A673 (cell line): ENCODE data around the gene LGI1. TPM values are rescaled to one million over a fixed set of nuclear protein-coding genes. Genes with fewer than 3 reads are reported as not detected.

Experiments used
- BruUV-seq: library from RNA; stranded (reverse); fragments of 400-500 nt; replicated peaks from 2 replicates; lab custom pipeline; 2021; lab: Mats Ljungman, UMichigan
- CTCF ChIA-PET: fragments of 300-600 bp; sonication (Branson Sonifier 250); formaldehyde crosslinking; loops from one replicate; lab custom pipeline; 2022; ENCODE audit warnings: antibody characterized with exemption; lab: Charles Lee
- POLR2A ChIA-PET: fragments of 300-600 bp; sonication (Branson Sonifier 250); formaldehyde crosslinking; loops from one replicate; lab custom pipeline; 2022; ENCODE audit warnings: antibody characterized with exemption; ENCODE audit not compliant: low non-redundant PET; lab: Charles Lee
- DNase-seq: peaks from one replicate; pipeline ENCODE4 v3.0.0-alpha.2; 2015; ENCODE audit warnings: low spot score
- H3K27ac ChIP-seq: fragments of 200-600 bp; sonication (generic); 2 replicates; pipeline ENCODE4 v1.5.1; 2016; ENCODE audit warnings: mixed run types, low read depth, mild to moderate bottlenecking, mixed read lengths, antibody characterized with exemption, low read length; ENCODE audit not compliant: poor library complexity, severe bottlenecking
- H3K27me3 ChIP-seq: fragments of 200-600 bp; sonication (generic); replicated peaks from 2 replicates; pipeline ENCODE4 v1.6.1; 2017; ENCODE audit warnings: mixed run types, low read depth, mild to moderate bottlenecking, mixed read lengths, antibody characterized with exemption, low read length; ENCODE audit not compliant: insufficient read depth, poor library complexity
- H3K36me3 ChIP-seq: fragments of 200-600 bp; sonication (generic); 2 replicates; pipeline ENCODE4 v1.6.1; 2016; ENCODE audit warnings: mixed run types, mild to moderate bottlenecking, mixed read lengths, antibody characterized with exemption, low read length; ENCODE audit not compliant: insufficient read depth, poor library complexity, severe bottlenecking
- H3K4me1 ChIP-seq: fragments of 200-600 bp; sonication (generic); 2 replicates; pipeline ENCODE4 v1.6.1; 2017; ENCODE audit warnings: mixed run types, mild to moderate bottlenecking, mixed read lengths, antibody characterized with exemption, low read length; ENCODE audit not compliant: insufficient read depth, poor library complexity, severe bottlenecking
- H3K4me3 ChIP-seq: fragments of 200-600 bp; sonication (generic); 2 replicates; pipeline ENCODE4 v1.5.1; 2016; ENCODE audit warnings: low read depth, mixed run types, mild to moderate bottlenecking, mixed read lengths, low read length; ENCODE audit not compliant: poor library complexity, severe bottlenecking
- H3K9me3 ChIP-seq: fragments of 200-600 bp; sonication (generic); 2 replicates; pipeline ENCODE4 v1.6.1; 2016; ENCODE audit warnings: mixed run types, low read depth, mild to moderate bottlenecking, mixed read lengths, antibody characterized with exemption, low read length; ENCODE audit not compliant: poor library complexity, severe bottlenecking
- CTCF ChIP-seq: fragments of 300-800, 200-600 bp; sonication (generic); conservative IDR thresholded peaks from 2 replicates; pipeline ENCODE4 v1.5.1; 2017; ENCODE audit warnings: low read depth, mild to moderate bottlenecking, antibody characterized with exemption, low read length, moderate library complexity, mixed read lengths
- EZH2 ChIP-seq: fragments of 200-600 bp; sonication (generic); IDR thresholded peaks from 2 replicates; pipeline ENCODE4 v1.6.1; 2017; ENCODE audit warnings: borderline replicate concordance, low read depth, mild to moderate bottlenecking, mixed read lengths, antibody characterized with exemption, low read length; ENCODE audit not compliant: poor library complexity, severe bottlenecking
- intact Hi-C: fragments of 100-400 bp; cut with micrococcal nuclease; formaldehyde crosslinking; loops from one replicate; pipeline ENCODE4 v1.10.0; 2022; ENCODE audit not compliant: unreplicated experiment
- total RNA-seq: library from RNA; stranded (reverse); gene quantifications from 2 replicates; pipeline ENCODE4 v1.2.3, GENCODE V29; 2021

LGI1 gene
- total RNA-seq, 1 experiment from 2014 or later, result not detected

GRCh38 chr10:93718937-93719725 is 38.6 kb upstream of the LGI1 start:
- Histone ChIP-seq H3K27me3 (peaks cover 3% of the 10 kb centered on the region), H3K27ac (no peak overlapping the region), H3K9me3 (no peaks in the 10 kb centered on the region), H3K4me1 (no peaks in the 10 kb centered on the region), H3K4me3 (no peak overlapping the region), H3K36me3 (no peaks in the 10 kb centered on the region)
- ChIA-PET CTCF (interaction anchor here (0.6 kb wide), 1 partner anchor 716 kb away, joined by 3 read pairs; no protein-coding TSS in a partner anchor), POLR2A (interaction anchor here (0.6 kb wide), 1 partner anchor 33 kb away, joined by 8 read pairs; no protein-coding TSS in a partner anchor)
- DNase-seq, result no peak
- intact Hi-C loops, result no loop called here
- BruUV-seq, result no TSS peak
- TF ChIP-seq EZH2, result no peak
- no peak for TF ChIP-seq CTCF

GRCh38 chr10:93719901-93720300 is 37.8 kb upstream of the LGI1 start:
- Histone ChIP-seq H3K36me3 (no peaks in the 10 kb centered on the region), H3K4me3 (no peak overlapping the region), H3K9me3 (no peaks in the 10 kb centered on the region), H3K27ac (no peak overlapping the region), H3K4me1 (no peaks in the 10 kb centered on the region), H3K27me3 (peaks cover 11% of the 10 kb centered on the region)
- POLR2A ChIA-PET, result no interaction called here
- TF ChIP-seq CTCF, result no peak
- TF ChIP-seq EZH2, result no peak
- intact Hi-C loops, result no loop called here
- CTCF ChIA-PET, result no interaction called here
- DNase-seq, result no peak
- BruUV-seq, result no TSS peak

GRCh38 chr10:93722550-93722949 is 35.2 kb upstream of the LGI1 start:
- intact Hi-C loops, result no loop called here
- no TSS peak for BruUV-seq
- TF ChIP-seq EZH2 (no peak), CTCF (no peak)
- Histone ChIP-seq H3K27me3 (peaks cover 36% of the 10 kb centered on the region), H3K36me3 (no peaks in the 10 kb centered on the region), H3K9me3 (no peaks in the 10 kb centered on the region), H3K4me1 (no peaks in the 10 kb centered on the region), H3K27ac (no peak overlapping the region), H3K4me3 (no peak overlapping the region)
- ChIA-PET POLR2A (no interaction called here), CTCF (no interaction called here)
- no peak for DNase-seq
